Activated T-helper 1 cell treated with anti-CD3 and anti-CD28 coated beads, Interleukin-12 subunit alpha, Interleukin-12 subunit beta, Interleukin-2, Interleukin-4 antibody, amounts not matched to agents 30 ng/mL and 10 ng/mL and 1 ng/mL, durations not matched to agents 14 hours and 24 hours and 36 hours (primary cell): ENCODE measurements around the gene ULBP2. TPM values are rescaled to one million over a fixed set of nuclear protein-coding genes. Genes with fewer than 3 reads are reported as not detected.

Experiments used
- DNase-seq: peaks from one replicate; pipeline ENCODE4 v3.0.0; 2021; ENCODE audit warnings: low spot score
- H3K27ac Mint-ChIP-seq: one replicate; pipeline ENCODE4 v1.8.0; 2021; ENCODE audit warnings: mild to moderate bottlenecking, mixed read lengths
- H3K27me3 Mint-ChIP-seq: one replicate; pipeline ENCODE4 v1.8.0; 2022; ENCODE audit warnings: mild to moderate bottlenecking, moderate library complexity, mixed read lengths; ENCODE audit not compliant: insufficient read depth
- H3K36me3 Mint-ChIP-seq: one replicate; pipeline ENCODE4 v1.8.0; 2021; ENCODE audit warnings: low read depth, mixed read lengths
- H3K4me1 Mint-ChIP-seq: one replicate; pipeline ENCODE4 v1.8.0; 2021; ENCODE audit warnings: low read depth, mixed read lengths
- H3K4me3 Mint-ChIP-seq: one replicate; pipeline ENCODE4 v1.8.0; 2021; ENCODE audit warnings: mild to moderate bottlenecking, moderate library complexity, mixed read lengths
- H3K9me3 Mint-ChIP-seq: one replicate; pipeline ENCODE4 v1.8.0; 2021; ENCODE audit warnings: mixed read lengths
- intact Hi-C: fragments of 100-400 bp; cut with micrococcal nuclease; formaldehyde crosslinking; loops from one replicate; pipeline ENCODE4 v1.15.1; 2024
- total RNA-seq: library from RNA; stranded (reverse); gene quantifications from 2 replicates; pipeline ENCODE4 v1.2.3, GENCODE V29; 2022

The ULBP2 gene
- total RNA-seq, result 0.32 and 0.65 TPM in 2 replicates

- H3K4me3 Mint-ChIP-seq, result peak within 1 kb of the TSS; percentile 90
- H3K27me3 Mint-ChIP-seq, result peaks cover 76% of the 10 kb centered on the region
- H3K4me1 Mint-ChIP-seq, result peaks cover 42% of the 10 kb centered on the region
- no peaks in the 10 kb centered on the region for H3K9me3 Mint-ChIP-seq
- no peaks in the 10 kb centered on the region for H3K36me3 Mint-ChIP-seq
- intact Hi-C loops, result loop anchor here (1.0 kb wide), 2 partner anchors 21 to 59 kb away; partner anchors contain the start of gene ULBP1
- DNase-seq, result peak; percentile 81
- H3K27ac Mint-ChIP-seq, result peak within 1 kb of the TSS; percentile 84
Measured at GRCh38 chr6:149941583-149942460, at the start of gene ULBP2. TSS of gene ULBP2 (plus strand) at chr6:149942014. CDS start at chr6:149942073, 59 bp downstream.

DNA sequence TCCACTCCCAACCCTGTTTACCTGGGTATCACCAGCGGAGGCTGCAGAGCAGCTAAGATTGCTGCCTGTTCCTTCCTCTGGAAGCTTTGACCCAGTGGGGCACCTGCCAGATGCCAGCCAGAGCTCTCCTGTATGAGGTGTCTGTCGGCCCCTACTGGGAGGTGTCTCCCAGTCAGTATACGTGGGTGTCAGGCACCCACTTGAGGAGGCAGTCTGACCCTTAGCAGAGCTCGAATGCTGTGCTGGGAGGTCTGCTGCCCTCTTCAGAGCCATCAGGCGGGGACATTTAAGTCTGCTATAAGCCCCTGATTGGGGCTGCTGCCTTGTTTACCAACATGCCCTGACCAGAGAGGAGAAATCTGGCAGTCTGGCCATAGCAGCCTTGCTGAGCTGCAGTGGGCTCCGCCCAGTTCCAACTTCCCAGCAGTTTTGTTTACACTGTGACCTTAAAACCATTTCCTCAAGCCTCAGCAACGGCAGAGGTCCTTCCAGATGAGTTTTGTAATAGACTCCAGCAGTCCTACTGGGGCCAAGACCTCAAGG lies 46.7 kb upstream of the ULBP2 start:
- H3K27me3 Mint-ChIP-seq, result peaks cover 34% of the 10 kb centered on the region
- no peak overlapping the region for H3K27ac Mint-ChIP-seq
- H3K9me3 Mint-ChIP-seq, result no peaks in the 10 kb centered on the region

DNA sequence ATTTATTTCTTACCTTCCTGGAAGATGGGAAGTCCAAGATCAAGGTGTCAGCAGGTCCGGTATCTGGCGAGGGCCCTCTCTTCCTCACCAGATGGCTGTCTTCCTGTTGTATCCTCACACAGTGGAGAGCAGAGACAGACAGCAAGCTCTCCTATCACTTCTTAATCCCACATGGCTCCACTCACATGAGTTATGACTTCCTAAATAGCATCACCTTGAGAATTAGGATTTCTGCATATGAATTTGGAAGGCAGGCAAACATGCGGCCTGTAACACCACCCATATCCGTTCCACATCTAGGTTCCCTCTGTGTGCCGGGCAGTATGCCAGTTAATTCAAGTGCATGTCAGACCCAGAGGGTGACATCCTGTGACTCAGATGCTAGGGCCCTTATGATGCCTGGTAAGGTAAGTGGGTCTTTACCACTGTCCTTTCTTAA lies 46.0 kb upstream of the ULBP2 start:
- DNase-seq, result no peak

More for the DNA sequence above, 46.7 kb upstream of the ULBP2 start:
- peaks cover 20% of the 10 kb centered on the region for H3K4me1 Mint-ChIP-seq
- H3K4me3 Mint-ChIP-seq, result no peak overlapping the region
- intact Hi-C loops, result no loop called here
- DNase-seq, result no peak
- H3K36me3 Mint-ChIP-seq, result no peaks in the 10 kb centered on the region

GRCh38 chr6:149896491-149896890 lies 45.3 kb upstream of the ULBP2 start:
- no peak overlapping the region for H3K4me3 Mint-ChIP-seq
- no peaks in the 10 kb centered on the region for H3K9me3 Mint-ChIP-seq
- intact Hi-C loops, result no loop called here
- H3K27me3 Mint-ChIP-seq, result peaks cover 28% of the 10 kb centered on the region
- no peak for DNase-seq
- no peak overlapping the region for H3K27ac Mint-ChIP-seq
- H3K36me3 Mint-ChIP-seq, result no peaks in the 10 kb centered on the region
- H3K4me1 Mint-ChIP-seq, result peaks cover 20% of the 10 kb centered on the region

More for the DNA sequence above, 46.0 kb upstream of the ULBP2 start:
- H3K4me1 Mint-ChIP-seq, result peaks cover 20% of the 10 kb centered on the region
- H3K4me3 Mint-ChIP-seq, result no peak overlapping the region
- intact Hi-C loops, result no loop called here
- H3K27ac Mint-ChIP-seq, result no peak overlapping the region
- H3K36me3 Mint-ChIP-seq, result no peaks in the 10 kb centered on the region
- H3K9me3 Mint-ChIP-seq, result no peaks in the 10 kb centered on the region
- peaks cover 32% of the 10 kb centered on the region for H3K27me3 Mint-ChIP-seq

- Mint-ChIP-seq H3K36me3 (no peaks in the 10 kb centered on the region), H3K27me3 (peaks cover 30% of the 10 kb centered on the region), H3K4me3 (no peak overlapping the region), H3K9me3 (no peaks in the 10 kb centered on the region), H3K27ac (no peak overlapping the region), H3K4me1 (peaks cover 20% of the 10 kb centered on the region)
- intact Hi-C loops, result no loop called here
- no peak for DNase-seq
Measured at GRCh38 chr6:149897015-149897697, 44.7 kb upstream of the ULBP2 start.

GRCh38 chr6:149897855-149898744 lies 43.7 kb upstream of the ULBP2 start, which contains the start of gene RAET1E:
TSS of gene RAET1E (minus strand) at chr6:149898113. CDS start at chr6:149890901, 7,212 bp downstream.
- Mint-ChIP-seq H3K27ac (no peak within 1 kb of the TSS), H3K4me3 (no peak within 1 kb of the TSS), H3K36me3 (no peaks in the 10 kb centered on the region), H3K9me3 (no peaks in the 10 kb centered on the region), H3K4me1 (peaks cover 20% of the 10 kb centered on the region), H3K27me3 (peaks cover 28% of the 10 kb centered on the region)
- DNase-seq, result no peak
- intact Hi-C loops, result no loop called here

DNA sequence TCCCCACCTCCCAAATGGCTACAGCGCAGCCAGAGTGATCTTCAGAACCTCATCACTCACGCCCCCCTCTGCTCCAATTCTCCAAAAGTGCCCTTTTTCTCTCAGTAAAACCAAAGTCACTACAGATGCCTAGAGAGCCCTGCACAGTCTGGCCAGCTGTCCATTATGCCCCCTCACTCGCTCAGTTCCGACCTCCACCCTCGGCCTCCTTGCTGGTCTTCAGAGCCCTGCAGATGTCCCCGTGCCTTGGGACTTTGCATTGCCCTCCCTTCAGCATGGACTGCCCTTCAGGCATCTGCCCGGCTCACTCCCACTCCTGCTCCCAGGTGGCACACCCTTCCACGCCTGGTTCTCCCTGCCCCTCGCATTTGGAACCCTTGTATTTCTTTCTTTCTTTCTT lies 42.8 kb upstream of the ULBP2 start:
- intact Hi-C loops, result no loop called here
- Mint-ChIP-seq H3K27me3 (peaks cover 22% of the 10 kb centered on the region), H3K9me3 (no peaks in the 10 kb centered on the region), H3K4me1 (peaks cover 20% of the 10 kb centered on the region), H3K27ac (no peak overlapping the region), H3K4me3 (no peak overlapping the region), H3K36me3 (no peaks in the 10 kb centered on the region)
- no peak for DNase-seq

DNA sequence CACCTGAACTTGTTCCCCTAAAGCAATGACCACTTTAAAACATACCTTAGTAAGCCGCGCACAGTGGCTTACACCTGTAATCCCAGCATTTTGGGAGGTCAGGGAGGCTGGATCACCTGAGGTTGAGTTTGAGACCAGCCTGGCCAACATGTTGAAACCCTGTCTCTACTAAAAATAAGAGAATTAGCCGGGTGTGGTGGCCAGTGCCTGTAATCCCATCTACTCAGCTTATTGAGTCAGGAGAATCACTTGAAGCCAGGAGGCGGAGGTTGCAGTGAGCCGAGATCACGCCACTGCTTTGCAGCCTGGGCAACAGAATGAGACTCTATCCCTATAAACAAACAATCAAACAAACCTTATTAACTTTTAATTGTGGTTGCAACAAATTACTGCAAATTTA lies 42.3 kb upstream of the ULBP2 start:
- H3K27ac Mint-ChIP-seq, result no peak overlapping the region
- no peaks in the 10 kb centered on the region for H3K36me3 Mint-ChIP-seq
- no peak for DNase-seq
- H3K27me3 Mint-ChIP-seq, result peaks cover 17% of the 10 kb centered on the region
- H3K9me3 Mint-ChIP-seq, result no peaks in the 10 kb centered on the region
- H3K4me1 Mint-ChIP-seq, result peaks cover 18% of the 10 kb centered on the region
- H3K4me3 Mint-ChIP-seq, result no peak overlapping the region
- intact Hi-C loops, result no loop called here

GRCh38 chr6:149899926-149900619 lies 41.7 kb upstream of the ULBP2 start:
- Mint-ChIP-seq H3K9me3 (no peaks in the 10 kb centered on the region), H3K4me3 (no peak overlapping the region), H3K36me3 (no peaks in the 10 kb centered on the region), H3K4me1 (peaks cover 14% of the 10 kb centered on the region), H3K27me3 (peaks cover 16% of the 10 kb centered on the region), H3K27ac (no peak overlapping the region)
- DNase-seq, result no peak
- intact Hi-C loops, result no loop called here

GRCh38 chr6:149900620-149901443 lies 41.0 kb upstream of the ULBP2 start:
- intact Hi-C loops, result no loop called here
- Mint-ChIP-seq H3K4me3 (no peak overlapping the region), H3K4me1 (peaks cover 10% of the 10 kb centered on the region), H3K36me3 (no peaks in the 10 kb centered on the region), H3K27me3 (peaks cover 16% of the 10 kb centered on the region), H3K9me3 (no peaks in the 10 kb centered on the region), H3K27ac (no peak overlapping the region)
- DNase-seq, result no peak

GRCh38 chr6:149901444-149902140 lies 40.2 kb upstream of the ULBP2 start:
- Mint-ChIP-seq H3K9me3 (no peaks in the 10 kb centered on the region), H3K4me1 (peaks cover 2% of the 10 kb centered on the region), H3K4me3 (no peak overlapping the region), H3K27me3 (peaks cover 16% of the 10 kb centered on the region), H3K27ac (no peak overlapping the region), H3K36me3 (no peaks in the 10 kb centered on the region)
- intact Hi-C loops, result no loop called here
- DNase-seq, result no peak
